OCI-LY7 (cell line): ENCODE results near the gene TNFRSF11A. TPM values are rescaled to one million over a fixed set of nuclear protein-coding genes. Genes with fewer than 3 reads are reported as not detected.
A peak's percentile ranks its signal among the peaks of the same experiment; 100 is the strongest.

Experiments used
- BruUV-seq: library from RNA; stranded (reverse); fragments of 400-500 nt; replicated peaks from 2 replicates; lab custom pipeline; 2021; lab: Mats Ljungman, UMichigan
- CTCF ChIA-PET: fragments of 300-600 bp; sonication (Branson Sonifier 250); formaldehyde crosslinking; loops from one replicate; lab custom pipeline; 2022; ENCODE audit warnings: antibody characterized with exemption; ENCODE audit not compliant: unreplicated experiment; lab: Charles Lee
- POLR2A ChIA-PET: fragments of 300-600 bp; sonication (Branson Sonifier 250); formaldehyde crosslinking; loops from one replicate; lab custom pipeline; 2022; ENCODE audit warnings: antibody characterized with exemption; lab: Charles Lee
- DNase-seq: peaks from one replicate; pipeline ENCODE4 v3.0.0-alpha.2; 2015; ENCODE audit warnings: low spot score
- H2AFZ ChIP-seq: fragments of 200-600 bp; sonication (generic), shearing (Covaris generic); 2 replicates; pipeline ENCODE4 v1.6.1; 2014; ENCODE audit warnings: mild to moderate bottlenecking, antibody characterized with exemption, low read length, moderate library complexity
- H3K27ac ChIP-seq: fragments of 200-600 bp; sonication (generic); 2 replicates; pipeline ENCODE4 v1.5.1; 2014; ENCODE audit warnings: mixed run types, low read depth, mild to moderate bottlenecking, moderate library complexity, low read length, inconsistent platforms; ENCODE audit not compliant: poor library complexity, severe bottlenecking
- H3K36me3 ChIP-seq: fragments of 200-600 bp; sonication (generic); 2 replicates; pipeline ENCODE4 v1.6.1; 2014; ENCODE audit warnings: mild to moderate bottlenecking, antibody characterized with exemption, low read length, moderate library complexity, mixed read lengths; ENCODE audit not compliant: insufficient read depth
- H3K4me1 ChIP-seq: fragments of 200-600 bp; sonication (generic); 2 replicates; pipeline ENCODE4 v1.5.1; 2014; ENCODE audit warnings: mild to moderate bottlenecking, low read length; ENCODE audit not compliant: insufficient read depth, poor library complexity, severe bottlenecking
- H3K4me2 ChIP-seq: fragments of 200-600 bp; sonication (generic); 2 replicates; pipeline ENCODE4 v1.6.1; 2014; ENCODE audit warnings: mild to moderate bottlenecking, low read length
- H3K4me3 ChIP-seq: fragments of 200-600 bp; sonication (generic); 2 replicates; pipeline ENCODE4 v1.5.1; 2014; ENCODE audit warnings: mild to moderate bottlenecking, low read depth, low read length; ENCODE audit not compliant: poor library complexity, severe bottlenecking
- H3K79me2 ChIP-seq: fragments of 200-600 bp; sonication (generic); 2 replicates; pipeline ENCODE4 v1.6.1; 2016; ENCODE audit warnings: low read depth, mild to moderate bottlenecking, low read length, moderate library complexity, mixed read lengths; ENCODE audit not compliant: insufficient read depth
- H3K9me2 ChIP-seq: fragments of 200-600 bp; sonication (generic); 2 replicates; pipeline ENCODE4 v1.6.1; 2016; ENCODE audit warnings: mild to moderate bottlenecking, low read length, mixed read lengths; ENCODE audit not compliant: insufficient read depth
- H3K9me3 ChIP-seq: fragments of 200-600 bp; sonication (generic); 2 replicates; pipeline ENCODE4 v1.6.1; 2014; ENCODE audit warnings: mild to moderate bottlenecking, mixed run types, low read length, mixed read lengths
- H4K20me1 ChIP-seq: fragments of 200-600 bp; sonication (generic); 2 replicates; pipeline ENCODE4 v1.6.1; 2014; ENCODE audit warnings: mild to moderate bottlenecking, antibody characterized with exemption, low read length, moderate library complexity, mixed read lengths; ENCODE audit not compliant: insufficient read depth
- EZH2phosphoT487 ChIP-seq: fragments of 200-600 bp; sonication (generic); IDR thresholded peaks from 2 replicates; pipeline ENCODE4 v1.6.1; 2018; ENCODE audit warnings: low read depth, borderline replicate concordance, mild to moderate bottlenecking, mixed run types, antibody characterized with exemption, low read length, moderate library complexity, mixed read lengths
- intact Hi-C: fragments of 100-400 bp; cut with micrococcal nuclease; formaldehyde crosslinking; loops from one replicate; pipeline ENCODE4 v1.10.0; 2022; ENCODE audit not compliant: unreplicated experiment
- total RNA-seq, 2 experiments: library from RNA; depleted of rRNA in 1 of 2; stranded (reverse); fragments of >200 nt in 1 of 2; shearing (Covaris generic) in 1 of 2; gene quantifications; 2 replicates each; pipeline ENCODE4 v1.2.3, GENCODE V29; 2014 to 2022
- TF ChIP-seq, protein P1 (sequence below): fragments of 200-600 bp; sonication (generic); conservative IDR thresholded peaks from 2 replicates; pipeline ENCODE4 v1.5.1; 2014; ENCODE audit warnings: mild to moderate bottlenecking, antibody characterized with exemption, low read length, moderate library complexity, mixed read lengths

Gene TNFRSF11A
- total RNA-seq, 2 experiments from 2014 or later: not detected

GRCh38 chr18:62425465-62426190 lies 100.5 kb downstream of the TNFRSF11A start:
- H3K79me2 ChIP-seq: no peaks in the 10 kb centered on the region
- peak; percentile 58 for DNase-seq
- no peak overlapping the region for H2AFZ ChIP-seq
- no peak overlapping the region for H3K4me3 ChIP-seq
- POLR2A ChIA-PET: interaction anchor here (0.6 kb wide), 1 partner anchor 21 kb away, joined by 4 read pairs; no protein-coding TSS in a partner anchor
- H3K9me2 ChIP-seq: no peaks in the 10 kb centered on the region
- H3K27ac ChIP-seq: no peak overlapping the region
- no peaks in the 10 kb centered on the region for H3K9me3 ChIP-seq
- no TSS peak for BruUV-seq
- TF ChIP-seq, protein P1, sequence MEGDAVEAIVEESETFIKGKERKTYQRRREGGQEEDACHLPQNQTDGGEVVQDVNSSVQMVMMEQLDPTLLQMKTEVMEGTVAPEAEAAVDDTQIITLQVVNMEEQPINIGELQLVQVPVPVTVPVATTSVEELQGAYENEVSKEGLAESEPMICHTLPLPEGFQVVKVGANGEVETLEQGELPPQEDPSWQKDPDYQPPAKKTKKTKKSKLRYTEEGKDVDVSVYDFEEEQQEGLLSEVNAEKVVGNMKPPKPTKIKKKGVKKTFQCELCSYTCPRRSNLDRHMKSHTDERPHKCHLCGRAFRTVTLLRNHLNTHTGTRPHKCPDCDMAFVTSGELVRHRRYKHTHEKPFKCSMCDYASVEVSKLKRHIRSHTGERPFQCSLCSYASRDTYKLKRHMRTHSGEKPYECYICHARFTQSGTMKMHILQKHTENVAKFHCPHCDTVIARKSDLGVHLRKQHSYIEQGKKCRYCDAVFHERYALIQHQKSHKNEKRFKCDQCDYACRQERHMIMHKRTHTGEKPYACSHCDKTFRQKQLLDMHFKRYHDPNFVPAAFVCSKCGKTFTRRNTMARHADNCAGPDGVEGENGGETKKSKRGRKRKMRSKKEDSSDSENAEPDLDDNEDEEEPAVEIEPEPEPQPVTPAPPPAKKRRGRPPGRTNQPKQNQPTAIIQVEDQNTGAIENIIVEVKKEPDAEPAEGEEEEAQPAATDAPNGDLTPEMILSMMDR: peak; percentile 77
- no peak for TF ChIP-seq EZH2phosphoT487
- intact Hi-C loops: loop anchor here (2.0 to 5.0 kb wide), 2 partner anchors 97 to 159 kb away; partner anchors contain the start of gene ZCCHC2
- H3K36me3 ChIP-seq: no peaks in the 10 kb centered on the region
- no peaks in the 10 kb centered on the region for H4K20me1 ChIP-seq
- H3K4me2 ChIP-seq: no peak overlapping the region
- H3K4me1 ChIP-seq: no peaks in the 10 kb centered on the region
- CTCF ChIA-PET: no interaction called here

- Histone ChIP-seq H3K9me3 (no peaks in the 10 kb centered on the region), H3K4me2 (no peak overlapping the region), H3K4me3 (no peak overlapping the region), H3K4me1 (no peaks in the 10 kb centered on the region), H4K20me1 (no peaks in the 10 kb centered on the region), H3K36me3 (no peaks in the 10 kb centered on the region), H3K79me2 (no peaks in the 10 kb centered on the region), H3K9me2 (no peaks in the 10 kb centered on the region), H2AFZ (no peak overlapping the region), H3K27ac (no peak overlapping the region)
- DNase-seq: no peak
- POLR2A ChIA-PET: interaction anchor here (0.6 kb wide), 1 partner anchor 22 kb away, joined by 4 read pairs; no protein-coding TSS in a partner anchor
- intact Hi-C loops: loop anchor here (5.0 kb wide), 1 partner anchor 96 kb away; the partner anchor contains the start of gene ZCCHC2
- CTCF ChIA-PET: no interaction called here
- no TSS peak for BruUV-seq
- TF ChIP-seq EZH2phosphoT487: no peak
- TF ChIP-seq, protein P1: no peak
These were observed 101.0 kb downstream of the TNFRSF11A start for GRCh38 chr18:62426191-62426488.

DNA sequence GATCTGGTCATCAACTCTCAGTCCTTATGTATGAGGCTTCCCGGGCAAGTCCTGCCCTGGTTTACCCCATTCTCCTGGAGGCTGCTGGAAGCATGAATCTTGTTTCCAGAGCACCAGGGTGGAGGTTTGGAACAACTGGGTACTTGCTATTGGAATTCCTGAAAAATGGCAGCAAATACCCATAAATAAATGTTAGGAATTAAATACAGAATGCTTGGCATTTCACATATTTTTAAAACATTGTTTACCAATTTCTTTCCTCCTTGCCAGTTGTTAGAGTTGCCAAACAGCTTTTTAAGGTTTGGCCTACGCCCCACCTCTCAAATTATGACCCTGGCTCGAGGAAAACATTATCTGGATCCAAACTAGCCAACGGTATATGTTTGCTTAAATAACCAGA lies 107.1 kb downstream of the TNFRSF11A start:
- Histone ChIP-seq H3K27ac (no peak overlapping the region), H3K79me2 (no peaks in the 10 kb centered on the region), H3K9me3 (no peaks in the 10 kb centered on the region), H3K36me3 (no peaks in the 10 kb centered on the region), H3K9me2 (no peaks in the 10 kb centered on the region), H4K20me1 (no peaks in the 10 kb centered on the region), H2AFZ (no peak overlapping the region), H3K4me1 (no peaks in the 10 kb centered on the region), H3K4me2 (no peak overlapping the region), H3K4me3 (no peak overlapping the region)
- no TSS peak for BruUV-seq
- ChIA-PET POLR2A (no interaction called here), CTCF (no interaction called here)
- TF ChIP-seq, protein P1: no peak
- TF ChIP-seq EZH2phosphoT487: no peak
- intact Hi-C loops: no loop called here
- no peak for DNase-seq
